ENCODE measurements around the gene ADGRG3.

The ADGRG3 gene

GRCh38 chr16:57692636-57693035 lies 24.5 kb downstream of the ADGRG3 start:
- no peak for TF ChIP-seq CTCF (IDR thresholded peaks at IDR 0.05)

GRCh38 chr16:57693550-57693949 lies 25.4 kb downstream of the ADGRG3 start:
- no peak for TF ChIP-seq CTCF (IDR thresholded peaks at IDR 0.05)

- no peak for TF ChIP-seq CTCF (IDR thresholded peaks at IDR 0.05)
These were observed 26.2 kb downstream of the ADGRG3 start for GRCh38 chr16:57694231-57694724.

- TF ChIP-seq CTCF (IDR thresholded peaks at IDR 0.05): no peak
These were observed 26.9 kb downstream of the ADGRG3 start, which contains the start of gene DRC7 for GRCh38 chr16:57694725-57695679. Gene DRC7, plus strand, starts transcription at chr16:57694806. Its CDS starts 3,144 bp downstream, at chr16:57697950.

GRCh38 chr16:57695680-57696069 lies 27.6 kb downstream of the ADGRG3 start:
- no peak for TF ChIP-seq CTCF (IDR thresholded peaks at IDR 0.05)

- TF ChIP-seq CTCF (IDR thresholded peaks at IDR 0.05): no peak
These were observed 28.1 kb downstream of the ADGRG3 start for GRCh38 chr16:57696240-57696639.

- no peak for TF ChIP-seq CTCF (IDR thresholded peaks at IDR 0.05)
These were observed 29.9 kb downstream of the ADGRG3 start for GRCh38 chr16:57697896-57698537.

Measured in LNCAP (cell line).